HG03196 (cell line): ENCODE results near the gene SLC22A23.

Source experiments
- ATAC-seq: cut with Tn5 transposase; IDR thresholded peaks from one replicate; pipeline ENCODE4 v1.9.1; 2021; ENCODE audit not compliant: unreplicated experiment

The SLC22A23 gene

DNA sequence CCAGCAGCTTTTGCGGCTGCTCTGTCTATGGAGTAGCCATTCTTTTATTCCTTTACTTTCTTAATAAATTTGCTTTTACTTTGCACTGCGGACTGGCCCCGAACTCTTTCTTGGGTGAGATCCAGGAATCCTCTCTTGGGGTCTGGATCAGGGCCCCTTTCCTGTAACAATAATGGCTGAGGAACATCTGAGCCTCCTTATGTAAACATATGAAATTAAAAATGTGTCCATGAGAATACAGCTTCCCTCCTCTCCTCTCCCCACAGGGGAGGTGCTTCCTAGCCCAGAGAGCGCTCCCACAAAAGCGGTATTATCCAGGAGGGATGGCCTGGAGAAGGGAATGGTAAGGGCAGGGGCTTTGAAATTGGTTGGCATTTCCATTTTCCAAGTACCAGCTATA lies 117.0 kb downstream of the SLC22A23 start:
- ATAC-seq = no peak

GRCh38 chr6:3337521-3338350 lies 119.1 kb downstream of the SLC22A23 start:
- no peak for ATAC-seq

- ATAC-seq = no peak
Measured at GRCh38 chr6:3336859-3337515, 119.9 kb downstream of the SLC22A23 start.

- ATAC-seq = no peak
Measured at GRCh38 chr6:3336066-3336786, 120.6 kb downstream of the SLC22A23 start.

GRCh38 chr6:3335169-3335568 lies 121.7 kb downstream of the SLC22A23 start:
- ATAC-seq = no peak

DNA sequence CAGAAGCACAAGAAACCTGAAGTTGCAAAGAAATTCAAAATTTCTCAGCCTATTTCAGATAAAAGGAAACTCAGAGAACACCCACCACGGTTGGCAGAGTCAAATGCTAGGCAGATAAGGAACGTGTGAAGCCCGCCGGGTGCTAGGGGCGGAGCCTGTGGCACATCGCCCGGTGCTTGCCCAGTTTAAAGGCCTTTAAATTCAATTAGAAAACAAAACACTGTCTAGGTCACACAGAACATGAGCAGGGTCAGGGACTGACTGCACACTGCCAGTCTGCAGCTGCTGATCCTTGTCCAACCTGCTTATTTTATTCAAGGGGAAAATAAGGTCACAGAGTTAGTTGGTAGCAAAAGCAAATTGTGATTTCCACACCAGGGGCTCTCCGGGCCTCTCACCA lies 122.3 kb downstream of the SLC22A23 start:
- ATAC-seq = no peak

GRCh38 chr6:3333263-3333662 lies 123.6 kb downstream of the SLC22A23 start:
- no peak for ATAC-seq

DNA sequence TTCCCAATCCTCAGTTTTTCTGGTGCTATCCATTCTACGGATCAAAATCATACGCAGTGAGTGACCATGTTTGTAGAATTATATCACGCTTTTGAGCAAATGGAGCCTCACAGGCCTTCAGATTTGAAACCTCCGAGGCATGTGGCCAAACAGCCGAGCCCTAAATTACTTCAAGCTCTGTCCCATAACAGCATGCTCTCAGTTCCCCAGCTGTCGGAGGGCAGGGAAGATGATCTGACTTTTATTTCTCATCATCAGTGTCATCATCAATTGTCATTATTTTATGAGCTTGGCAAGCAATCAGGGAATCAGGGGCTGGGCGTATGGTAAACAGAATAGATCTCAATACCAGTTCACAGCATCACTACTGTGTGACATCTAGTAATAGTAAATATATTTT lies 124.9 kb downstream of the SLC22A23 start:
- no peak for ATAC-seq

GRCh38 chr6:3331494-3331893 lies 125.4 kb downstream of the SLC22A23 start:
- no peak for ATAC-seq

- no peak for ATAC-seq
Measured at GRCh38 chr6:3330199-3330598, 126.7 kb downstream of the SLC22A23 start.

GRCh38 chr6:3329393-3330051 lies 127.3 kb downstream of the SLC22A23 start:
- no peak for ATAC-seq

- no peak for ATAC-seq
Measured at GRCh38 chr6:3328796-3329195, 128.1 kb downstream of the SLC22A23 start.

- ATAC-seq = no peak
Measured at GRCh38 chr6:3328145-3328544, 128.7 kb downstream of the SLC22A23 start.

DNA sequence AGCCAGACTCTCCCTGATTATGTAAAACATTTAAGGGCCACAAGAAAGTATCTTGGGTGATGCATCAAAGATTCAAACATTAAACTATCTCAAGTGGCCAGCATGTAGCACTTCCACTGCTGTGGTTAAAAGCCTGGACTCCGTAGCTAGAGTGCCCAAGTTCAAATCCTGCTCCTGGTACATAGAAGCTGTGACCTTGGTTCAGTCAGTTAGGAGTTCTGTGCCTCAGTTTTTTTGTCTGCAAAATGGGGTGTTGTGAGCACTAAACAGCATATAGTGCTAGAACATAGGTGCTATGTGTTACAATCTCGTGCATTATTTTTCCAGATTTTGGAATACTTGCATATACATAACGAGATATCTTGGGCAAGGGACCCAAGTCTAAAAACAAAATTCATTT lies 129.4 kb downstream of the SLC22A23 start:
- ATAC-seq = no peak

DNA sequence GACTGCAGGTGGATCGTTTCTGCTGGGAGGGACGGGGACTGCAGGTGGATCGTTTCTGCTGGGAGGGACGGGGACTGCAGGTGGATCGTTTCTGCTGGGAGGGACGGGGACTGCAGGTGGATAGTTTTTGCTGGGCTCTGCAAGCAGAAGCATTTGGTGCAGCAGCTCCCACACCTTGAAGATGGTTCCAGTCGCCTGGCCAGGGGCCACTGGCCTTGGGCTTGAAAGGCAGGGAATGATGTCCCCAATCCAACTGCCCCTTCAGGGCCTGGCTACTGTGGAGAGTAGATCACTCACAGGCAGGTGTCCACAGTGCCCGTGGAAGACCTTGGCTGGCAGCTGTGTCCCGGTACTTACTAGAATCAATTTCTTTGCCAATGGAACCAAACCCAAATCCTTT lies 129.9 kb downstream of the SLC22A23 start:
- no peak for ATAC-seq

- ATAC-seq = no peak
Measured at GRCh38 chr6:3326184-3326971, 130.5 kb downstream of the SLC22A23 start.

GRCh38 chr6:3325210-3325609 lies 131.6 kb downstream of the SLC22A23 start:
- ATAC-seq = no peak

DNA sequence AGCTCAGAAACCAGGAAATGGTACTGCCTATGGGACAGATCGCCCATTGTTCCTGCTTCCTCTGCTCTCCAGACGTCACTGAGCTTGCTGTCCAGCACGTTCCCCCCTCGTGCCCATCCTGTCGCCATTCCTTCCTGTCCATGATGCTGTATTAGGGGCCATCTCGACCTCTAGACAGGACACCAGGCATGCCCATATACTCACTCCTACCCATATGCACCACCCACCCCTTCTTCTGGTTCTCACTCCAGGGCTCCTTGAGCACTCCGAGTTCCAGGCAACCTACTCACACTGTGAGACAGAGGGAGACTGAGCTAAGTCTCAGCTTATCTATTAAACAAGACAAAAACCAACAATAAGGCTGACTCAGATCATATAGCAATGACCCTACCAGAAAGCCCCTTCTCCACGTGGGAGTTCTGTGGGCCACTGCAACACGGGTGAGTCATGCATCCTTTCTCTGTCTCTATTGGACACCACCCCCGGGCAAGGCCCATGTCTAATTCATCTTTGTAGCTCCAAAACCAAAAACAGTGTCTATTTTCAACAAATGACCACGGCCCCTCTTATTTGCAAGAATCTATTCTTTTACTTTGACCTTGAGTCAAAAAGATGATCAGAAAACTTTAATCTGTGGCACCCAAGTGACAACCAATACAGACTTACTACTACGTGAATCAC lies 132.4 kb downstream of the SLC22A23 start:
- peak; percentile 76 for ATAC-seq

DNA sequence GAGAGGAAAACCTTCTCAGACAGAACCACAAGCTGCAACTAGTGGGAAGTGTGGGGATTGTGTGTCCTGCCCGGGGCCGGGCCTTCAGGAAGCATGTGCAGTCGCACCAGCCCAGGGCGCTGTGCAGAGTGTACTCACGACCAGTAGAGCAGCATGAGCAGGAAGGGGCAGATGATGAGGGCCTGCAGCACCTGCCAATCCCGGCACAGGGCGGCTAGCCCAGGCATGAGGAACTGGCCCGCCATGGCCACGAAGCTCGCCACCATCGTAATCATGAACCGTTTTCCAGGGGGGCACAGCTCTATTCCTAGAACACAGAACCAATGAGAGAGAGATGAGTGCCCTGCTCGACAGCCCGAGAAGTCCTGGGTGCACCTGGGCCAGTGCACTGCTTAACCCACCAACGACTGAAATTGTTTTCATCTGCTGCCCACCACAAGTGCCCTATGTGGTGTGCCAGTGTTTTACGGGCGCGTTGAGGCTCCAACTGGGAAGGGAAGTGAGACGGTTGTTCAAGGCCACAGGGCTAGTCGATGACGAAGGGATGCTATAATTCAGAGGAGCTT lies 133.1 kb downstream of the SLC22A23 start:
- no peak for ATAC-seq

DNA sequence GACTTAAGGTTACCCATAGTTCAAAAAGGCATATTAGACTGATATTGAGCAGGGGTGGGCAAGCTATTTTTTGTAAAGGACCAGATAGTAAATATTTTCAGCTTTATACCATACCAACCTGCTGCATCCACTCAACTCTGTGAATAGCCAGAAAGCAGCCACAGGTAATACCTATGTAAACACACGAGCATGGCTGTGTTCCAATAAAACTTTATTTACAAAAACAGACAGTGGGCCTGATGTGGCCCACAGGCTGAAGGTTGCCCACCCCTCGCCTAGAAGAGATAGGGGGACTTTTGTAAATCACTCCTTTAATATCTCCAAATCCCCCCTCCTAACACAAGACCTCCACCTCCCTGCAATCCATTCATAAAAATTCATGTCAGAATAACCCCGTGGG lies 133.7 kb downstream of the SLC22A23 start:
- ATAC-seq = no peak
